SK-N-SH treated with all-trans-retinoic acid at 6 μM for 48 hours (cell line): ENCODE results near the gene LRRC19.

Source experiments
- ATAC-seq: fragments of 200-7000 bp; cut with Tn5 transposase; 3 replicates; pipeline ENCODE4 v1.9.1; 2020; ENCODE audit warnings: mild to moderate bottlenecking, moderate library complexity
- ARNTL ChIP-seq: fragments of 450-650 bp; formaldehyde crosslinking; IDR thresholded peaks from 2 replicates; pipeline ENCODE4 v1.5.0; 2020; ENCODE audit warnings: low read depth, mild to moderate bottlenecking, moderate library complexity, borderline replicate concordance
- CSDC2 ChIP-seq: fragments of 250-450 bp; sonication (Bioruptor Pico); IDR thresholded peaks from 2 replicates; pipeline ENCODE4 v1.5.0; 2020; ENCODE audit warnings: mild to moderate bottlenecking, moderate library complexity
- CSRNP3 ChIP-seq: fragments of 250-450 bp; sonication (Bioruptor Pico); IDR thresholded peaks from 2 replicates; pipeline ENCODE4 v1.5.1; 2021; ENCODE audit warnings: mild to moderate bottlenecking, moderate library complexity
- ESRRG ChIP-seq: fragments of 250-450 bp; sonication (Bioruptor Pico); IDR thresholded peaks from 2 replicates; pipeline ENCODE4 v1.6.1; 2021; ENCODE audit warnings: mild to moderate bottlenecking
- GLIS3 ChIP-seq: fragments of 250-450 bp; sonication (Bioruptor Pico); IDR thresholded peaks from 2 replicates; pipeline ENCODE4 v1.5.0; 2020; ENCODE audit warnings: mild to moderate bottlenecking, moderate library complexity
- OSR1 ChIP-seq: fragments of 250-450 bp; sonication (Bioruptor Pico); IDR thresholded peaks from 2 replicates; pipeline ENCODE4 v1.8.0; 2022; ENCODE audit warnings: moderate library complexity, mild to moderate bottlenecking, inconsistent platforms
- PATZ1 ChIP-seq: fragments of 250-450 bp; sonication (Bioruptor Pico); IDR thresholded peaks from 2 replicates; pipeline ENCODE4 v1.8.0; 2020; ENCODE audit warnings: mild to moderate bottlenecking, moderate library complexity, borderline replicate concordance
- PPARA ChIP-seq: fragments of 250-450 bp; sonication (Bioruptor Pico); IDR thresholded peaks from 2 replicates; pipeline ENCODE4 v1.5.0; 2020; ENCODE audit warnings: mild to moderate bottlenecking, borderline replicate concordance
- RARB ChIP-seq: fragments of 250-450 bp; sonication (Bioruptor Pico); IDR thresholded peaks from 2 replicates; pipeline ENCODE4 v1.8.0; 2021; ENCODE audit warnings: mild to moderate bottlenecking, moderate library complexity
- TCF4 ChIP-seq: fragments of 250-450 bp; sonication (Bioruptor Pico); IDR thresholded peaks from 2 replicates; pipeline ENCODE4 v1.8.0; 2021; ENCODE audit warnings: mild to moderate bottlenecking, moderate library complexity, borderline replicate concordance
- TOX ChIP-seq: fragments of 250-450 bp; sonication (Bioruptor Pico); IDR thresholded peaks from 2 replicates; pipeline ENCODE4 v1.8.0; 2021; ENCODE audit warnings: mild to moderate bottlenecking, moderate library complexity, borderline replicate concordance
- TSHZ2 ChIP-seq: fragments of 250-450 bp; sonication (Bioruptor Pico); IDR thresholded peaks from 2 replicates; pipeline ENCODE4 v1.5.0; 2020; ENCODE audit warnings: mild to moderate bottlenecking, moderate library complexity
- ZC3H10 ChIP-seq: fragments of 250-450 bp; sonication (Bioruptor Pico); IDR thresholded peaks from 2 replicates; pipeline ENCODE4 v1.5.1; 2021; ENCODE audit warnings: mild to moderate bottlenecking, moderate library complexity
- ZFP3 ChIP-seq: fragments of 250-450 bp; sonication (Bioruptor Pico); IDR thresholded peaks from 2 replicates; pipeline ENCODE4 v1.5.0; 2020; ENCODE audit warnings: mild to moderate bottlenecking, moderate library complexity
- ZFP30 ChIP-seq: fragments of 450-650 bp; formaldehyde crosslinking; IDR thresholded peaks from 2 replicates; pipeline ENCODE4 v1.5.0; 2022; ENCODE audit warnings: mild to moderate bottlenecking, moderate library complexity
- ZNF565 ChIP-seq: fragments of 450-650 bp; formaldehyde crosslinking; conservative IDR thresholded peaks from 2 replicates; pipeline ENCODE4 v1.5.0; 2020; ENCODE audit warnings: low read depth, mild to moderate bottlenecking, moderate library complexity
- ZNF70 ChIP-seq: fragments of 450-650 bp; formaldehyde crosslinking; IDR thresholded peaks from 2 replicates; pipeline ENCODE4 v1.5.0; 2020; ENCODE audit warnings: mild to moderate bottlenecking, moderate library complexity
- ZNF8 ChIP-seq: fragments of 450-650 bp; formaldehyde crosslinking; IDR thresholded peaks from 2 replicates; pipeline ENCODE4 v1.5.0; 2020; ENCODE audit warnings: mild to moderate bottlenecking, moderate library complexity
- TF ChIP-seq, protein P1 (sequence below): fragments of 250-450 bp; sonication (Bioruptor Pico); IDR thresholded peaks from 2 replicates; pipeline ENCODE4 v1.5.1; 2020; ENCODE audit warnings: low read depth, mild to moderate bottlenecking, moderate library complexity
- TF ChIP-seq, protein P2 (sequence below): fragments of 250-450 bp; sonication (Bioruptor Pico); IDR thresholded peaks from 2 replicates; pipeline ENCODE4 v1.8.0; 2021; ENCODE audit warnings: low read depth, mild to moderate bottlenecking, moderate library complexity, borderline replicate concordance

Gene LRRC19

GRCh38 chr9:26995810-26996209 lies 9.7 kb downstream of the LRRC19 start:
- TF ChIP-seq, protein P1, sequence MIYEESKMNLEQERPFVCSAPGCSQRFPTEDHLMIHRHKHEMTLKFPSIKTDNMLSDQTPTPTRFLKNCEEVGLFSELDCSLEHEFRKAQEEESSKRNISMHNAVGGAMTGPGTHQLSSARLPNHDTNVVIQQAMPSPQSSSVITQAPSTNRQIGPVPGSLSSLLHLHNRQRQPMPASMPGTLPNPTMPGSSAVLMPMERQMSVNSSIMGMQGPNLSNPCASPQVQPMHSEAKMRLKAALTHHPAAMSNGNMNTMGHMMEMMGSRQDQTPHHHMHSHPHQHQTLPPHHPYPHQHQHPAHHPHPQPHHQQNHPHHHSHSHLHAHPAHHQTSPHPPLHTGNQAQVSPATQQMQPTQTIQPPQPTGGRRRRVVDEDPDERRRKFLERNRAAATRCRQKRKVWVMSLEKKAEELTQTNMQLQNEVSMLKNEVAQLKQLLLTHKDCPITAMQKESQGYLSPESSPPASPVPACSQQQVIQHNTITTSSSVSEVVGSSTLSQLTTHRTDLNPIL (CRISPR knock-in tag), result no peak
- TF ChIP-seq RARB (CRISPR knock-in tag), result no peak
- no peak for TF ChIP-seq ZNF8
- no peak for TF ChIP-seq TCF4 (CRISPR knock-in tag)
- no peak for TF ChIP-seq PATZ1
- TF ChIP-seq ZNF565 (CRISPR knock-in tag), result no peak
- no peak for TF ChIP-seq ZFP3
- TF ChIP-seq ESRRG (CRISPR knock-in tag), result no peak
- TF ChIP-seq OSR1 (CRISPR knock-in tag), result no peak
- TF ChIP-seq ZNF70 (CRISPR knock-in tag), result no peak
- no peak for TF ChIP-seq TSHZ2
- no peak for TF ChIP-seq TOX (CRISPR knock-in tag)
- TF ChIP-seq, protein P2, sequence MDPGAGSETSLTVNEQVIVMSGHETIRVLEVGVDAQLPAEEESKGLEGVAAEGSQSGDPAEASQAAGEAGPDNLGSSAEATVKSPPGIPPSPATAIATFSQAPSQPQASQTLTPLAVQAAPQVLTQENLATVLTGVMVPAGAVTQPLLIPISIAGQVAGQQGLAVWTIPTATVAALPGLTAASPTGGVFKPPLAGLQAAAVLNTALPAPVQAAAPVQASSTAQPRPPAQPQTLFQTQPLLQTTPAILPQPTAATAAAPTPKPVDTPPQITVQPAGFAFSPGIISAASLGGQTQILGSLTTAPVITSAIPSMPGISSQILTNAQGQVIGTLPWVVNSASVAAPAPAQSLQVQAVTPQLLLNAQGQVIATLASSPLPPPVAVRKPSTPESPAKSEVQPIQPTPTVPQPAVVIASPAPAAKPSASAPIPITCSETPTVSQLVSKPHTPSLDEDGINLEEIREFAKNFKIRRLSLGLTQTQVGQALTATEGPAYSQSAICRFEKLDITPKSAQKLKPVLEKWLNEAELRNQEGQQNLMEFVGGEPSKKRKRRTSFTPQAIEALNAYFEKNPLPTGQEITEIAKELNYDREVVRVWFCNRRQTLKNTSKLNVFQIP (CRISPR knock-in tag), result no peak
- TF ChIP-seq ZC3H10 (CRISPR knock-in tag), result no peak
- TF ChIP-seq CSDC2, result no peak
- TF ChIP-seq GLIS3 (CRISPR knock-in tag), result no peak
- TF ChIP-seq PPARA, result no peak
- TF ChIP-seq CSRNP3 (CRISPR knock-in tag), result no peak
- TF ChIP-seq ZFP30 (CRISPR knock-in tag), result no peak
- no peak for ATAC-seq

DNA sequence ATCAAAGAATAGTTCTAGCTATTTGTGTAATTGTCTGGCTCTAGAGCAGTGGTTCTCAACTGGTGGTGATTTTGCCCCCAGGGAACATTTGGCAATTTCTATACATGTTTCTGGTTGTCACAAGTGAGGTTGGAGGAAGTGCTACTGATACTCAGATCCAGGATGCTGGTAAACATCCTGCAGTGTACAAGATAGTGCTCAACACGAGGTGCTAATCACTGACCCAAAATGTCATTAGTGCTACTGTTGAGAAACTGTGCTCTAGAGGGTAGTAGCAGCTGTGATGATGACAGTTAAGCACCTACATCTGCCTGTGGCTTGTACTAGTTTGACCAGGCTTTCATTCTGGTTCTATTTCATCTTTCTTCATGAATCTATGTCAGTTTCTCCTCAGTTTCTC lies 22.1 kb downstream of the LRRC19 start:
- ATAC-seq, result no peak
- TF ChIP-seq TOX (CRISPR knock-in tag), result no peak
- TF ChIP-seq ESRRG (CRISPR knock-in tag), result no peak

- peak; percentile 85 for ATAC-seq
Observed at GRCh38 chr9:26975728-26976707, 29.5 kb downstream of the LRRC19 start.

More at GRCh38 chr9:26975728-26976707, 29.5 kb downstream of the LRRC19 start:
- TF ChIP-seq, protein P2 (CRISPR knock-in tag), result no peak
- TF ChIP-seq ZFP3 (no peak), PPARA (no peak), ARNTL (CRISPR knock-in tag) (no peak), ZFP30 (CRISPR knock-in tag) (no peak)
